Hematopoietic multipotent progenitor cell treated with erythropoietin and hydrocortisone succinate and interleukin-3 and kit ligand, for 17 days (in vitro differentiated cells): ENCODE results near the gene PPARG.
"Not testable (repeated sequence)": the region's sequence is repeated elsewhere in the genome, so short reads cannot be mapped to it uniquely, and the experiment has no call there.

ENCODE experiments used
- DNase-seq: peaks from one replicate; pipeline ENCODE4 v3.0.0-alpha.2; 2015; ENCODE audit warnings: low spot score

The PPARG gene

DNA sequence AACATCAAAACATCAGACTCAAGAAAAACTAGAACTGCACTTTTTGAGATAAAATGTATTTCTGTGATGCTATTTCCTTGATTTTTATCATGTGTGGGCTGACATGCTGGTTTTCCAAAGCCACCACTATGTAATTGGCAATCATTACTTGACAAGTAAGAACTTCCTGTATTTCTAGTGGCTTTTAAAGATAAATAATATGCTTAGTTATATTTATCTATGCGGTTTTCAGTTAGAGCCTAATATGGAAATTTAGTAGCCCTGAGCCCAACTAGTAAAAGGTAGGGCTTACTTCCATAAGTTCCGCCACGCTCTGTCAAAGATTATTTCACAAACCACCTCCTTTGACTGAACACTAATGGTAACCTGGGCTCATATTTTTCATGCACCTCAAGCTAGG lies 91.6 kb downstream of the PPARG start:
- no peak for DNase-seq

DNA sequence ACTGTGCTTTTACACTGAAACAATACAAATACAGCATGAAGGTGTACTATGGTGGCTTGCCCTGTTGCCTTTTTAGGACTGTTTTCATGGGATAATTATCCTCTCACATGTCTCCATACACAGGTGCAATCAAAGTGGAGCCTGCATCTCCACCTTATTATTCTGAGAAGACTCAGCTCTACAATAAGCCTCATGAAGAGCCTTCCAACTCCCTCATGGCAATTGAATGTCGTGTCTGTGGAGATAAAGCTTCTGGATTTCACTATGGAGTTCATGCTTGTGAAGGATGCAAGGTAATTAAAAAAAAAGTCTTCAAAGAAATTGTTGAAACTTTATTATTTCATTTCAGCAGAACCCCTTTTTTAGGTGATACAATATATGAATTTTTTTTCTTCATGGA lies 92.3 kb downstream of the PPARG start:
- DNase-seq = no peak

DNA sequence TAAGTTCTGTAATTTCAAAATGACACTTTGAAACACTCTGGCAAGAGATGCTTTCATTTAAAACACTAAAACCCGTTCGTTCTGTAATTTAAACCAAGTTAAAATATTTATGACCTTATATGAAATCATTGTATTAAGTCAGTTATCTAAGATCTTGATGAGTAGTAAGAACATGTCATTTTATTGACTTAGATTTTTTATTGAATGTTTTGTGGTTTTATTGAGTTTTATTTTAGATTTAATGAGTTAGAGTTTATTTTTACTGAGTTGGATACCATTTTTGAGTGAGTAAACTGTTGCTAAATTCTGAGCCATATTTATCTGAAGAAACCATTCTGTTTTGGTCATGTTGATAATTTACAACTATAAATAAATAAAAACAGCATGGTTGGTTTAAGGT lies 94.3 kb downstream of the PPARG start:
- DNase-seq = no peak

DNA sequence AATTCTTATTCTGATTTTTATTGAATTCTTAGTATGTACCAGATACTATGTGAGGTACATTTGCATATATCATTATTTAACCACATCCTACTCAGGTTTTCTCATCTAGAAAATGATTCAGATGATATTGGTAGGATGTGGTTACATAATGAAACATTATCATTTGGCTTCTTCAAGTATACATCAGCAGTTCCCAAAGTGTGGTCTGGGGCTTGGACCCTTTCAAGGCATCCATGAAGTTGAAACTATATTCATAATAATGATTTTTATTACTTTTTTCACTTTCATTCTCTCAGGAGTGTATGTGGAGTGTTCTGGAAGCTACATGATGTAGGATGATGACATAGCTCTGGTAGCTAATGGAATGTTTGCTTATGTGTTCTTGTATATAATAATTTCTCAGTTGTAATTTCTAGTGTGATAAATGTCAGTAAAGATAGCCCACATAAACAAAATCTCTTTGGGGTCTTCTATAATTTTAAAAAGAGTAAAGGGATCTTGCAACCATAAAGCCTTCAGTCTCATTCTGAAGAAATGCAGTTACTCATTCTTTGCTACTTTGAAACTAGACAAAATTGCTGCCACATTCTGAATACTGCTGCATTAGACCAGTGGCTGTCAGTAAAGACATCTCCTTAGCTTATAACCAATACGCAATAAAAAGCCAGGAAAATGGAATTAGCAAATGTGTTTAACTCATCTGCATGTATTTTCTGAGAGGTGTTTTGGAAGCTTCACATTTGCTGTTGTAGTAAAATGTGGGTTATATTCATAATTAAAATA lies 95.8 kb downstream of the PPARG start:
- no peak for DNase-seq

DNA sequence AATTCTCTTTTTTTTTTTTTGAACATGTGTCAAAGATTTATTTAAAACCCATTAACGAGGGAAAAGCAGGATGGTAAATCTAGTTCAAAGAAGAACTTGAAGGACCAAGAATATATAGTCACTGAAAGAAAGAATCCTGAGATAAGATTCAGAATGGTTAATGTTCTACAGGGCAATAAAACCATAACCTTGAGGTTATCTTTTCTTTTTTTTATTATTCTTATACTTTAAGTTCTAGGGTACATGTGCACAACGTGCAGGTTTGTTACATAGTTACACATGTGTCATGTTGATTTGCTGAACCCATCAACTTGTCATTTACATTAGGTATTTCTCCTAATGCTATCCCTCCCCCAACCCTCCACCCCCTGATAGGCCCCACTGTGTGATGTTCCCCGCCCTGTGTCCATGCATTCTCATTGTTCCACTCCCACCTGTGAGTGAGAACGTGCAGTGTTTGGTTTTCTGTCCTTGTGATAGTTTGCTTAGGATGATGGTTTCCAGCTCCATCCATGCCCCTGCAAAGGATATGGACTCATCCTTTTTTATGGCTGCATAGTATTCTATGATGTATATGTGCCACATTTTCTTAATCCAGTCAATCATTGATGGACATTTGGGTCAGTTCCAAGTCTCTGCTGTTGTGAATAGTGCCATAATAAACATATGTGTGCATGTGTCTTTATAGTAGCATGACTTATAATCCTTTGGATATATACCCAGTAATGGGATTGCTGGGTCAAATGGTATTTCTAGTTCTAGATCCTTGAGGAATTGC lies 97.8 kb downstream of the PPARG start:
- DNase-seq = not testable (repeated sequence)

DNA sequence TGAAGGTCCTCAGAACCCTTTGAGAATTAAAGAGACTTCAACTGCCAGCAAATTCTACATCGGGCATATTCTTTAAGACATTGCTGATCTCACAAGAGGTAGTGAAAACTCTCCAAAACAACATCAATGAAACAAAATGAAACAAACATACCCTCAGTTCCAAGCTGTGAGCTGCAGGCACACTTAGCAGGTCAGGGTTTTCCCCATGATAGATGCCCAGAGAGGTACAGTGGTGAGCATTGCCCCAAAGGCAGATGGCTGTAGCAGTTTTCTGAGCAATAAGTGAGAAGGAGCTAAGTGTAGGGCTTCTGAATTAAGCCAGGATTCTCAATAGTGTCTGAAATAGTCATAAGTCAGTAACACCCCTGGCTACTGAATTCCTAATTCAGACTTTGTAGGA lies 99.3 kb downstream of the PPARG start:
- no peak for DNase-seq

DNA sequence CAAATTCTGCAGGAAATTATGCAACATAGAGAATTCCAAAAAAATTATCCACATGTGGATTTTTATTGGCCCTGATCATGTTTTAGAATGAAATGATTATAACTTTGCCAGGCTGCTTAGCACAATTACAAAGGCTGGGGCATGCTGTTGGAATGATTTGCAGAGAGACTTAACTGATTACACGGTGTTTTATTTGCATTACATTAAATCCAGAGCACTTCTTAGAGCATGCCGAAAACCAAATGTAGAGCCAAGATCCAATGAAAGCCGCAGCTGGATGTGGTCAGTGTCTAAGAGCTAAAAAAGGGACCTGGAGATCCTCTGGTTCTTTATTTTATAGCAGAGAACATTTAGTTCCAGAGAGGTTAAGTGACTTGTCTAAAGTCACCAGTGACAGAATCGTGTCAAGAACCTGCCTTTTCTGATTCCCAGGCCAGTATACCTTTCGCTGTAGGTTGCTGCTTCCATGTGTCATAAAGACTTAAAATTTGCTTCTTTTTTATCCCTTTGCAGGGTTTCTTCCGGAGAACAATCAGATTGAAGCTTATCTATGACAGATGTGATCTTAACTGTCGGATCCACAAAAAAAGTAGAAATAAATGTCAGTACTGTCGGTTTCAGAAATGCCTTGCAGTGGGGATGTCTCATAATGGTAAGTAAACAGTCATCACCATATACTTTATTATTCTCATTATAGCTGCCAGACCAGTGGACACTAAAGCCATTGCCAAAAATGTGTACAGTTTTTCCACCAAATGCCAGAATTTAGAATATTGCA lies 103.4 kb downstream of the PPARG start:
- no peak for DNase-seq

DNA sequence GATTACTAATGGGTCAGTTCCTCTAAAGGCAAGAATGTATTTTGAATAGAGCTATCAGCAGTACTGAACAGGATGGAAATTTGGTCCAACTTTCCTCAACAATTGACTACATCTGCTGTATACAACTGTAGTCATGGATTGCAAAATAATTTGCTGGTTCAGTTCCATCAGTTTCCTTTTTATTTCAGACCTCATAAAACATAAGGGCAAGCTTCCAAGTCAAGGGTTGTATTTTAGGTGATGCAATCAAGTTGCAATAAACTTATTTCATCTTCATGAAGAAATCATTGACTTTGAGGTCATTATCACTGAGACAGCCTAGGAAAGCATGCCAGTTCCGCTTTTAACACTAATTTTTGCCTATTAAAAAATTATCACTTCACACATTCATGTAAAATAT lies 105.0 kb downstream of the PPARG start:
- no peak for DNase-seq

DNA sequence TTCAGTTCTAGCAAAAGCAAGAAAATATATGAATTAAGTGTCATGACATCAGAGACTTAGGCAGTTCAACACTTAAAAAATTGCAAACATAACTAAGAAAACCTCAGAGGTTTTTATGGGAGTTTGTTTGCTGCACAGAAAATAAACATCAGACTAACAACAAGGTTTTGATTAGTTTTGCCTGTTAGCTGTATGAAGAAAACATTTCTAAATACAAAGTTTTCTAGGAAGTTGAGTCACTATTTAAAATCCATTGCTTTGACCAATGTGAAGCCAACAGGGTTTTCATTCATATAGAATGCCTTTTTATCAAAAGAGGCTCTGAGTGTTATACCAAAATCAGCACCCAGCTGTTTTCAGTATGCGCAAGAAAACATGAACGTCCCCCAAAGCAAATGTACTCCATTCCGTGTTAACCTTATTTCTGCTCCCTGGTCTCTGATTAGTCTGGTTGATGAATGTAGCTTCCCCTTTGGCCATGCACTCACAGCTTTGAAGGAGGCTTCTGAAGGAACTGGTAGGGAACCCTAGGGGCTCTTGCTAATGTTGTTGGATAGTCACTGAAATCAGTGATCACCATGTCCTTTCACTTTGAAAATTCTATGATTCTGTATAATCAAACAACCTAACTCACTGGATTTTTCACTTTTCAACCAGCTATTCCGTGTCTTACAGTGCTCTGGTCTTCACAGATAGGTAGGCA lies 105.8 kb downstream of the PPARG start:
- no peak for DNase-seq

DNA sequence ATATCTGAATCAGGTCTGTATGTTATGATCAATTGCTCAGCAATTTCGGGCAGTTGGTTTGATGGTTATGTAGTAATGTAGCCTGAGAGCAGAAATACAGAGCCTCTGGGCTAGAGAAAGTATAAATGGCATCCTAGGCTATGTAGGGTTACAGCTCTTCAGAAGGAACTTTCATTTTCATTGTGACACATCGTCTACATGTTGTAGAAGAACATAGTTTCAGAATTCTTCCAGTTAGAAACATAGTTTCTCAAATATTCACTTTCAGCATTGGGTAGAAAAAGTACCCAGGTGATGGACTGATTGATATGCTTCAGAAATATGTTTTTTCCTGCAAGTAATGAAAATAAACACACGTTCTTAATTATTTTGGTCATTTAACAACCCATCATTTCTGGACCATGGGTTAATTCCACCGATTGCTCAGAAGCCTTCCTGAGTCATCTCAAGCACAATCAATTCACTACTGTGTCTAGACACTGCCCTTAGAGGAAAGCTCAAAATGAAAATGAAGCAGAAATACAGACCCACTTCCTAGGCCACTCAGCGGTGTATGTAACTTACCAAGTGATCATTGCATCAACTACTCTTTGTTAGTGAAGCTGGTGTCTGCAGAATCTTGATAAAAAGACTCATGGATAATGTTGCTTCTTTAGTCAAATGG lies 106.6 kb downstream of the PPARG start:
- DNase-seq = no peak

DNA sequence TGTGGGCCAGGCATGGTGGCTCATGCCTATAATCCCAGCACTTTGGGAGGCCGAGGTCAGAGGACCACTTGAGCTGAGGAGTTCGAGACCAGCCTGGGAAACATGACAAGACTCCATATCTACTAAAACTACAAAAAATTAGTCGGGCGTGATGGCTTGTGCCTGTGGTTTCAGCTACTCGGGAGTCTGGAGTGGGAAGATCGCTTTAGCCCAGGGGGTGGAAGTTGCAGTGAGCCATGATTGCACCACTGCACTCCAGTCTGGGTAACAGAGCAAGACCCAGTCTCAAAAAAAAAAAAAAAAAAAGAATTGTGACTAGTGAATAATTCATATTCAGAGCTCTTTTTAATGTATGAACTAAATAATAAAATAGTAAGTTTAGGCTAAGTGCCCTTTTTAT lies 107.6 kb downstream of the PPARG start:
- DNase-seq = no peak

DNA sequence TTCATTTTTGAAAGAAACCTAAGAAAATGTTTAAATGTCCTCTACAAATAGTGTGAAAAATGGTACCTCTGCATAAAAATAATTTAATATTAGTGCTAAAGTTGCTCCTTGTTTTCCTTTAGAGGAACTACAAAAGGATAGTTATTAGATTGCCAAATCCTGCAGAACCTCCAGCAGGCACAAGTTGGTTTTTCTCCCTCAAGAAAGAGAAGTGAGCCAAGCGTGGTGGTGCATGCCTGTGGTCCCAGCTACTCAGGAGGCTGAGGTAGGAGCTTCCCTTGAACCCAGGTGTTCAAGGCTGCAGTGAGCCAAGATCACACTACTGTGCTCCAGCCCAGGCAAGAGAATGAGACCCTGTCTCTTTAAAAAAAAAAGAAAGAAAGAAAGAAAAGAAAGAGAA lies 110.4 kb downstream of the PPARG start:
- no peak for DNase-seq

DNA sequence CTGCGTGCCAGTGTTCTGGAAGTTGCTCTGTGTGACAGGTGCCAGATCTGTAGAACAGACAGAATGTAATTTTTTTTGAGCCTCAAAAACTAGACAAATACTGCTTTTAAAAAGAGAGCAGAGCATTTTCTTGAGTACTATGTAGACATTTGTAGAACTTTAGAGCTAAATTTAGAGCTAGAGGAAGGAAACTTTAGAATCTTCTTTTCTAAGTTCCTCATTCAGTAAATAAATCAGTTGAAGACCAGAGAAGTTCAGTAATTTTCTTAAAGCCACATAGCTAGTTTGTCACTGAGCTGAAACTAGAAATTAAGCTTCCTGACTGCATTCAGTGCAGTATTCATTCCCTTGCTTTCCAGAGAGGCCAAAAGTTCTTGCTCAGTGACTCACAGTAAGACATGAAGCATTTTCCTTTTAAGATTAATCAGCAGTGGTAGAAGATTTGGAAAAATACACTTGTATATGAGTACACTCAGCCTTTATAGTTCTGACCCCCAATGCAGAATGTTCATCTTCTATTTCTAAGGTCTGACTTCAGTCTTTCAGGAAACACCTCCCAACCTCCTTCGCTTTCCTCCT lies 111.8 kb downstream of the PPARG start:
- DNase-seq = no peak

DNA sequence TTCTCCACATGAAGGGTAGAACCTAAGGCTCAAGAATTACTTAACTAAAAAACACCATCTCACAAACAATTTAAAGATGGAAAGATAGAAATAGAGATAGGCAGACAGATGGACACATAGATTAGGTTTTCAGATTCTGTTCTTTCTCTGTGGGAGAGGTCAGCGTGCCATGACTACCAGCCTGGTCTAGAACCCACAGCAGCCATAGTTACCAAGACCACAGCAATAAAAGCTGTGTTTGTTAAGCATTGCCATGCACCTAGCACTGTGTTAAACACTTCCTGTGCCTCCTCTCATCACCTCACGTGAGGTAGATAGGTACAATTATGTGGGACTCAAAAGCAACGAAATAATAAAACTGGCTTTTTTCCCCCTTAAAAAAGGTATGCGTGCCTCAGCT lies 112.3 kb downstream of the PPARG start:
- DNase-seq = no peak

DNA sequence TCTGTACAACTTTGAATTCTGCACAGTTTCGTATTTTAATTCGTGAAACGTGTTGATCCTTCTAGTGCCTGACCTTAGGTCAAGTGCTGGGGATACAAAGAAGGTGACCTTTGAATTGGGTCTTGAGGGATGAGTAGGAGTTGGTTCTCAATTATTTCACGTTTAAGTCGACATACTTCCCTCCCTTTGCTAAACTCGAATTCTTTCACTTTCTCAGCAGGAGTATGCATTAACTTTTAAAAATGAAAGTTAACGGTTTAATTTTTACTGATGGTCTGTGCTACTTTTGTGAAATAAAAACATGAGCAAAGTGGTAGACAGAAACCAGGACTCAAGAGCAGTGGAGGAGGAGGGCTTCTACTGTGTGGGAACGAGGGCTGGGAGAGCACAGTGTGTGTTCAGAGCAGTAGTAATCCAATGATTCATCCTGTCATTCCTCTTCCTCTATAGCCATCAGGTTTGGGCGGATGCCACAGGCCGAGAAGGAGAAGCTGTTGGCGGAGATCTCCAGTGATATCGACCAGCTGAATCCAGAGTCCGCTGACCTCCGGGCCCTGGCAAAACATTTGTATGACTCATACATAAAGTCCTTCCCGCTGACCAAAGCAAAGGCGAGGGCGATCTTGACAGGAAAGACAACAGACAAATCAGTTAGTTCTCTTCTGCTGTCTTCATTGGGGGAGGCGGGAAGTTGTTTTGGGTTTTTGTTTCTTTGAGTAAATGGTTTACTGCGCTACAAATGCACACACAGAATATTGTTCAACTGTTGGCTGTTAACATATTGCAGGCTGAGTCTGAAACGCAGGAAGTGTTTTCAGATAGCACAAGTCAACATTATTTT lies 116.8 kb downstream of the PPARG start:
- no peak for DNase-seq

DNA sequence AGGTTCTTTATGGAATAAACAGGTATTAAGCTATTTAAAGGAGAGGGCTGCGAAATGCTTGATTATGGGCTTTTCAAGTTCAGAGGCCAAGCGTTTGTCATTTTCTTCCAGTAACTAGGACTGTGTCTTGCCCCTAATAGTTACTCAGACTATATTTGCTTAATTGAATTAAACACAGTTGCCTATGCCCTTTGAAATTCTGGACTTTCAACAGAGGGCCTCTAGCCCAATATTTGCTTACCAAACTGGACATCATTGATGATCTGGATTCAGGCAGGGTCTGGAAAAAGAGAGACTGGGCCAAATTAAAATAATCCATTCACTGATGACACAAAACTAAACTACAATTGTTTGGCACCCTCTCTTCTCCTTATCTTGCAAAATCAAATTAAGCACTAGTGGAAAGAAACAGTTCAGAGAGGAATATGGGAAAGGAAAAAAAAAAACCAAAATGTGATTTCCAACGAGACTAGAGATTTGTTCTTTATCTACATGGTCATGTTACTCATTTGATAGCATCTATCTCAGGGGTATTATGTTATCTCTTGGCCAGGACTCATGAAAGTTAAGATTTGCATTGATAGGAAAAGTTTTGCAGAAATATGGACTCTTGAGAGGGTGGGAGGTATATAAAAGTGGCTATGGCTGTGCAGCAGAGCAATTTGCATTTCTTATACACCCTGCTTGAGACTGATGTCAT lies 120.3 kb downstream of the PPARG start:
- DNase-seq = no peak

DNA sequence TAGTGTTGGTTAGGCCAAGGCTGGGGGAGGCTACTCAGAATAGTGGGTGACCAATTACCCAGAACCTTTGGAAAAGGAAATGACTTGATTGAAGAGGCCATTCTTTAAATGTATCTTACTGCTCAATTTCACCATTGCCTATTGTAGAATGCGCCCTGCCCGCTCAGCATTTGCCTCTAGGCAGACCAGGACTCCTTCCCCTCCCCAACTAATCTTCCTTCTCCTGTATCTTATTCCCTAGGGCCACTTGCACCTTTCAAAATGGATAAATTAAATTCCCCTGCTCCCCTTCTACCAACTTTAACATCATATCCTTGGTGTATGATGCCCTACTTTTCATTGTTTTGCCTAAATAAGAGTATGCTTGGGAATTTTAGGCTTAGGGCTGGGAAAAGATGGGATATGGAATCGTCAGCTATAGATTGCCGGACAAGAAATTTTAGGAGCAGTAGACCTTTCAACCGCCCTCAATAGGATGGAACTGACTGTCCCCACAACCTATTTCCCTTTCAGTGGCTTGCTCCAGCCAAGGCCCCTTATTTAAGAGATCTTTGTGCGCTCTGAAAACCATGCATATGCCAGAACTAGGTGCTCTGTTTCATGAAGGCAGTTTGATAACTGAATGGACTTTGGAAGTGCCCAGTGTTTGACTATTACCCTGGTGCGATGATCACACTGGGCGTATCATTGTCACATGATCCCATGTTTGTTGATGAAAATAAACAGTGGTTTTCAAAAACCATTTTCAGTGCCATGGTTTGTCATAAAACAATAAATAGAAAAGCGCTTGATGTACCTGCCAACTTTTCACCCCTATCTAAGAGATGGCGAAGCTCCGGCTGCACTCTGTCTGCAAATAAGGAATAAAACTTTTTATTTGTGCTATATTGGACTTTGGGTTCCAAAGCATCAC lies 121.1 kb downstream of the PPARG start:
- DNase-seq = no peak

DNA sequence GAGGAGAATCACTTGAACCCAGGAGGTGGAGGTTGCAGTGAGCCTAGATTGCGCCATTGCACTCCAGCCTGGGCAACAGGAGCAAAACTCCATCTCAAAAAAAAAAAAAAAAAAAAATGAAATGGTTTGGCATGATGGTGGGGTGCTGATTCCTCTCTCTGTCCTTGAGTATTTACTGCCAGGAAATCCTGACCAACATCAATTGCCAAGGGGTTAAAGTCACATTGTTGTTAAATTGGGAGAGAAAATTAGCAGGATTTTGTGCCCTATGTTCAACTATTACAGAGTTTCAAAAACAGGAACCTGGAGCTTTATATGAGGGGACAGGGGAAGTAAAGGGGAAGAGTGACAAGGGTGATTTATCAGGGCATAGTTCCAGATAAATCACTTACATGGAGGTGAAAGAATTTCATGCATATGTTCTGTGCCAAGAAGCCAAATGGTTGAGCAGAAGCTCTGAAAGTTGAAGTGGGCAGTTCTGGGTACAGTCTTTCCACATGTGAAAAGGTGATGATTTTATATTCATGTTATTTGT lies 124.9 kb downstream of the PPARG start:
- DNase-seq = no peak
